Astrocyte (in vitro differentiated cells and primary cell): ENCODE results near the gene ZNF438. TPM values are rescaled to one million over a fixed set of nuclear protein-coding genes. Genes with fewer than 3 reads are reported as not detected.

Experiments
- DNase-seq: peaks from one replicate; pipeline ENCODE4 v3.0.0-alpha.2; 2010; ENCODE audit warnings: low read depth
- FAIRE-seq: peaks from 2 replicates; lab custom pipeline; 2011; peaks lifted over from hg19 to GRCh38; lab: Jason Lieb, UNC
- H2AFZ ChIP-seq: 2 replicates; pipeline ENCODE4 v1.6.0; 2012; ENCODE audit warnings: low read depth, low read length, inconsistent platforms
- H3K27ac ChIP-seq: 2 replicates; pipeline ENCODE4 v1.5.1; 2011; ENCODE audit warnings: low read depth, low read length, inconsistent platforms
- H3K27me3 ChIP-seq: 2 replicates; pipeline ENCODE4 v1.6.0; 2011; ENCODE audit warnings: low read length, inconsistent platforms; ENCODE audit not compliant: insufficient read depth
- H3K36me3 ChIP-seq: 2 replicates; pipeline ENCODE4 v1.5.1; 2011; ENCODE audit warnings: low read length, inconsistent platforms; ENCODE audit not compliant: insufficient read depth
- H3K4me1 ChIP-seq: 2 replicates; pipeline ENCODE4 v1.5.1; 2011; ENCODE audit warnings: low read length, inconsistent platforms; ENCODE audit not compliant: insufficient read depth
- H3K4me2 ChIP-seq: 2 replicates; pipeline ENCODE4 v1.6.0; 2012; ENCODE audit warnings: low read length, inconsistent platforms
- H3K4me3 ChIP-seq: 2 replicates; pipeline ENCODE4 v1.5.1; 2011; ENCODE audit warnings: low read depth, mild to moderate bottlenecking, low read length, inconsistent platforms; ENCODE audit not compliant: insufficient read depth
- H3K79me2 ChIP-seq: 2 replicates; pipeline ENCODE4 v1.6.0; 2012; ENCODE audit warnings: mild to moderate bottlenecking, low read length, inconsistent platforms; ENCODE audit not compliant: insufficient read depth
- H3K9ac ChIP-seq: 2 replicates; pipeline ENCODE4 v1.6.0; 2012; ENCODE audit warnings: mild to moderate bottlenecking, low read length, inconsistent platforms
- H3K9me3 ChIP-seq: 2 replicates; pipeline ENCODE4 v1.5.1; 2012; ENCODE audit warnings: low read depth, mild to moderate bottlenecking, low read length, inconsistent platforms; ENCODE audit not compliant: insufficient read depth
- H4K20me1 ChIP-seq: 2 replicates; pipeline ENCODE4 v1.6.0; 2012; ENCODE audit warnings: low read length, inconsistent platforms; ENCODE audit not compliant: insufficient read depth
- H3K27ac Mint-ChIP-seq: one replicate; pipeline ENCODE4 v1.8.0; 2021; ENCODE audit warnings: mild to moderate bottlenecking, mixed read lengths; ENCODE audit not compliant: unreplicated experiment
- H3K27me3 Mint-ChIP-seq: one replicate; pipeline ENCODE4 v1.8.0; 2021; ENCODE audit warnings: low read depth, mixed read lengths; ENCODE audit not compliant: unreplicated experiment
- H3K36me3 Mint-ChIP-seq: one replicate; pipeline ENCODE4 v1.8.0; 2021; ENCODE audit warnings: low read depth, mixed read lengths; ENCODE audit not compliant: unreplicated experiment
- H3K4me1 Mint-ChIP-seq: one replicate; pipeline ENCODE4 v1.8.0; 2021; ENCODE audit warnings: low read depth, mixed read lengths; ENCODE audit not compliant: unreplicated experiment
- H3K4me3 Mint-ChIP-seq: one replicate; pipeline ENCODE4 v1.8.0; 2021; ENCODE audit warnings: mild to moderate bottlenecking, moderate library complexity, mixed read lengths; ENCODE audit not compliant: unreplicated experiment
- H3K9me3 Mint-ChIP-seq: one replicate; pipeline ENCODE4 v1.8.0; 2021; ENCODE audit warnings: mild to moderate bottlenecking, mixed read lengths; ENCODE audit not compliant: unreplicated experiment
- EZH2 ChIP-seq: IDR thresholded peaks from 2 replicates; pipeline ENCODE4 v1.6.1; 2012; ENCODE audit warnings: mild to moderate bottlenecking, low read length, inconsistent platforms; ENCODE audit not compliant: insufficient read depth
- total RNA-seq: library from RNA; stranded (reverse); gene quantifications from 2 replicates; pipeline ENCODE4 v1.2.1, GENCODE V29; 2021
- TF ChIP-seq, protein P1 (sequence below): IDR thresholded peaks from 2 replicates; pipeline ENCODE4 v1.5.1; 2011; ENCODE audit warnings: low read depth, mild to moderate bottlenecking, inconsistent platforms, low read length, moderate library complexity; ENCODE audit not compliant: insufficient read depth

The ZNF438 gene
- total RNA-seq, 1 donor from 2014 or later: 2.2 TPM

DNA sequence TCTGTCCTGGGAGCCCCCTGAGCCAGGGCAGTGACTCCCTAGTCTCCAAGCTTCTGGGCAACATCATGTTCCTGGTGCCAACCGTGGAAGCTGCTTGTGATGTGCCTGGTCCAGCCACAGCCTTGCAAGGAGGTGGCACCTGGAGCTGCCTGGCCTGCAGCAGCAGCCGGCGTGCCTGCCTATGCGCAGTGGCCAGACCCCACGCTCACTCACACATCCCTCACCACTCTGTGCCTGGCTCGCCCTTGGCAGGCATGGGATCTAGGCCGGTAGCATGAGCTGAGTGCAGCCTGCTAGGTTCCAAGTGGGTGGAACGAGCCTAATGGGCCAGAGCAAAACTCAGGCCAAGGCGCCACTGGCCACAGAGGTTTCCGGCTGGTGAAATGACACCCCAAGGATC, 184.0 kb downstream of the ZNF438 start:
- Histone ChIP-seq H3K4me3 (no peak overlapping the region), H2AFZ (no peak overlapping the region), H3K36me3 (no peaks in the 10 kb centered on the region), H3K9ac (no peak overlapping the region), H3K4me1 (no peaks in the 10 kb centered on the region), H3K79me2 (no peaks in the 10 kb centered on the region), H4K20me1 (no peaks in the 10 kb centered on the region), H3K9me3 (peaks cover 3% of the 10 kb centered on the region), H3K27ac (no peak overlapping the region), H3K27me3 (no peaks in the 10 kb centered on the region), H3K4me2 (no peak overlapping the region)
- FAIRE-seq (no peak), DNase-seq (no peak)
- peaks cover 7% of the 10 kb centered on the region for H3K36me3 Mint-ChIP-seq
- peaks cover 7% of the 10 kb centered on the region for H3K9me3 Mint-ChIP-seq
- H3K4me1 Mint-ChIP-seq: no peaks in the 10 kb centered on the region
- peaks cover 4% of the 10 kb centered on the region for H3K27me3 Mint-ChIP-seq
- H3K27ac Mint-ChIP-seq: no peak overlapping the region
- no peak overlapping the region for H3K4me3 Mint-ChIP-seq
- TF ChIP-seq, protein P1, sequence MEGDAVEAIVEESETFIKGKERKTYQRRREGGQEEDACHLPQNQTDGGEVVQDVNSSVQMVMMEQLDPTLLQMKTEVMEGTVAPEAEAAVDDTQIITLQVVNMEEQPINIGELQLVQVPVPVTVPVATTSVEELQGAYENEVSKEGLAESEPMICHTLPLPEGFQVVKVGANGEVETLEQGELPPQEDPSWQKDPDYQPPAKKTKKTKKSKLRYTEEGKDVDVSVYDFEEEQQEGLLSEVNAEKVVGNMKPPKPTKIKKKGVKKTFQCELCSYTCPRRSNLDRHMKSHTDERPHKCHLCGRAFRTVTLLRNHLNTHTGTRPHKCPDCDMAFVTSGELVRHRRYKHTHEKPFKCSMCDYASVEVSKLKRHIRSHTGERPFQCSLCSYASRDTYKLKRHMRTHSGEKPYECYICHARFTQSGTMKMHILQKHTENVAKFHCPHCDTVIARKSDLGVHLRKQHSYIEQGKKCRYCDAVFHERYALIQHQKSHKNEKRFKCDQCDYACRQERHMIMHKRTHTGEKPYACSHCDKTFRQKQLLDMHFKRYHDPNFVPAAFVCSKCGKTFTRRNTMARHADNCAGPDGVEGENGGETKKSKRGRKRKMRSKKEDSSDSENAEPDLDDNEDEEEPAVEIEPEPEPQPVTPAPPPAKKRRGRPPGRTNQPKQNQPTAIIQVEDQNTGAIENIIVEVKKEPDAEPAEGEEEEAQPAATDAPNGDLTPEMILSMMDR: no peak
- no peak for TF ChIP-seq EZH2

DNA sequence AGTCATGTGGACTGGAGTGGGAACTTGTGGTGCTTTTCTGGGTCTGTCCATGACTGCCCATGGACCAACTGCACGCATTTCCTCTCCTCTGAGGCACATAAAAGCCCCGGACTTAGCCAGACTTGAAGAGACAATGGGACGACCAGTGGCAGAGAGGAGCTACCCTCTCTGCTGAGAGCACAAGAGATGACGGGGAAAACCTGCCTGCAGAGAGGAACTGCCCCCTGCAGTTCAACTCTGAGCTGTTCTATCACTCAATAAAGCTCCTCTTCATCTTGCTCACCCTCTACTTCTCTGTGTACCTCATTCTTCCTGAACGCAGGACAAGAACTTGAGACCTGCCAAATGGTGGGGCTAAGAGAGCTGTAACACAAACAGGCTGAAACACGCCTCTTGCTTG, 184.5 kb downstream of the ZNF438 start:
- no peak for DNase-seq
- H3K27me3 ChIP-seq: no peaks in the 10 kb centered on the region
- no peaks in the 10 kb centered on the region for H3K4me1 Mint-ChIP-seq
- no peak overlapping the region for H3K27ac ChIP-seq
- peaks cover 4% of the 10 kb centered on the region for H3K27me3 Mint-ChIP-seq
- no peak overlapping the region for H3K9ac ChIP-seq
- H3K36me3 Mint-ChIP-seq: peaks cover 7% of the 10 kb centered on the region
- TF ChIP-seq EZH2: no peak
- TF ChIP-seq, protein P1: no peak
- peaks cover 7% of the 10 kb centered on the region for H3K9me3 Mint-ChIP-seq
- no peak for FAIRE-seq
- peaks cover 3% of the 10 kb centered on the region for H3K9me3 ChIP-seq
- no peak overlapping the region for H3K4me3 ChIP-seq
- no peaks in the 10 kb centered on the region for H4K20me1 ChIP-seq
- no peak overlapping the region for H3K4me2 ChIP-seq
- H3K36me3 ChIP-seq: no peaks in the 10 kb centered on the region
- H3K4me1 ChIP-seq: no peaks in the 10 kb centered on the region
- no peak overlapping the region for H2AFZ ChIP-seq
- H3K27ac Mint-ChIP-seq: no peak overlapping the region
- no peaks in the 10 kb centered on the region for H3K79me2 ChIP-seq
- no peak overlapping the region for H3K4me3 Mint-ChIP-seq

DNA sequence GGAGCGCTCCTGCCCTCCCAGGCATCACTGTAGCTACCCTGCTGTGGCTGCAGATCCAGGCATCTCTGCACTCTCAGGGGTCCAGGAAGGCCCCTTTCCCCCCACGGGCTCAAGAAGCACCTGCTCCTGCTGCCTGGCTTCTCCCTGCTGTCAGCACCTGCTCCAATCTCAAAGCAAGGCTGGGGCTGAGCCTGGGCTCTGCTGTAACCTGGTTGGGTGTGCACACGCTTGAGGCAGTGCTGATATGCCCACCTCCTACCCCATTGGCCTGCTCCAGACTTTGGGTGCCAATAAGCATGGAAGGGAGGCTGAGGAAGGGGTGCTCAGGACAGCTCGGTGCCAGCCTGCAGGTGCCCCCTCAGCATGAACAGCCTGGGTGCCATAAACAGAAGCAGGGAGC, 185.0 kb downstream of the ZNF438 start:
- no peak overlapping the region for H2AFZ ChIP-seq

More for the DNA sequence above, 185.0 kb downstream of the ZNF438 start:
- H3K9me3 ChIP-seq: peaks cover 3% of the 10 kb centered on the region
- DNase-seq (no peak), FAIRE-seq (no peak)
- Mint-ChIP-seq H3K27ac (no peak overlapping the region), H3K4me3 (no peak overlapping the region), H3K9me3 (peaks cover 10% of the 10 kb centered on the region), H3K4me1 (no peaks in the 10 kb centered on the region), H3K36me3 (peaks cover 7% of the 10 kb centered on the region), H3K27me3 (peaks cover 4% of the 10 kb centered on the region)
- H3K9ac ChIP-seq: no peak overlapping the region
- no peaks in the 10 kb centered on the region for H3K27me3 ChIP-seq
- H3K4me2 ChIP-seq: no peak overlapping the region
- no peaks in the 10 kb centered on the region for H3K79me2 ChIP-seq
- no peak overlapping the region for H3K27ac ChIP-seq
- no peak overlapping the region for H3K4me3 ChIP-seq
- no peaks in the 10 kb centered on the region for H3K4me1 ChIP-seq
- TF ChIP-seq, protein P1: no peak
- TF ChIP-seq EZH2: no peak
- H3K36me3 ChIP-seq: no peaks in the 10 kb centered on the region
- no peaks in the 10 kb centered on the region for H4K20me1 ChIP-seq
